Right atrium auricular region (tissue), 2 donors: ENCODE measurements around the gene TAF1D. TPM values are rescaled to one million over a fixed set of nuclear protein-coding genes. Genes with fewer than 3 reads are reported as not detected.

Experiments
- DNase-seq: peaks from one replicate; pipeline ENCODE4 v3.0.0-alpha.2; 2019; ENCODE audit warnings: low spot score
- H3K27ac ChIP-seq, 2 donors: fragments of 200-600 bp; sonication (generic); 1 replicate in 1 of 2; 2 replicates in 1 of 2; pipeline ENCODE4 v1.5.1; 2016 to 2019
- H3K27me3 ChIP-seq, 2 donors: fragments of 200-600 bp; sonication (generic); one replicate each; pipeline versions ENCODE4 v1.5.1 to v1.6.0; 2017 to 2019
- H3K36me3 ChIP-seq: fragments of 200-600 bp; sonication (generic); one replicate; pipeline ENCODE4 v1.5.1; 2016
- H3K4me1 ChIP-seq, 2 donors: fragments of 200-600 bp; sonication (generic); one replicate each; pipeline versions ENCODE4 v1.5.1 to v1.6.0; 2017 to 2019
- H3K4me3 ChIP-seq, 2 donors: fragments of 200-600 bp; sonication (generic); 1 replicate in 1 of 2; 2 replicates in 1 of 2; pipeline ENCODE4 v1.5.1; 2017 to 2019; ENCODE audit warnings: mild to moderate bottlenecking in 1 of 2, moderate library complexity in 1 of 2
- H3K9me3 ChIP-seq, 2 donors: fragments of 200-600 bp; sonication (generic); one replicate each; pipeline ENCODE4 v1.5.1; 2019
- total RNA-seq, 2 donors: library from RNA; depleted of rRNA; stranded (reverse); fragments of >200 nt; gene quantifications; one replicate each; pipeline ENCODE4 v1.1.0, GENCODE V29; 2016
- TF ChIP-seq, protein P1 (sequence below), 2 donors: fragments of 200-600 bp; sonication (generic); IDR thresholded peaks; one replicate each; pipeline ENCODE4 v1.5.1; 2019; ENCODE audit warnings: antibody characterized with exemption in 2 of 2

TAF1D gene
- total RNA-seq, 2 donors from 2014 or later, result 33.0 to 36.0 TPM

DNA sequence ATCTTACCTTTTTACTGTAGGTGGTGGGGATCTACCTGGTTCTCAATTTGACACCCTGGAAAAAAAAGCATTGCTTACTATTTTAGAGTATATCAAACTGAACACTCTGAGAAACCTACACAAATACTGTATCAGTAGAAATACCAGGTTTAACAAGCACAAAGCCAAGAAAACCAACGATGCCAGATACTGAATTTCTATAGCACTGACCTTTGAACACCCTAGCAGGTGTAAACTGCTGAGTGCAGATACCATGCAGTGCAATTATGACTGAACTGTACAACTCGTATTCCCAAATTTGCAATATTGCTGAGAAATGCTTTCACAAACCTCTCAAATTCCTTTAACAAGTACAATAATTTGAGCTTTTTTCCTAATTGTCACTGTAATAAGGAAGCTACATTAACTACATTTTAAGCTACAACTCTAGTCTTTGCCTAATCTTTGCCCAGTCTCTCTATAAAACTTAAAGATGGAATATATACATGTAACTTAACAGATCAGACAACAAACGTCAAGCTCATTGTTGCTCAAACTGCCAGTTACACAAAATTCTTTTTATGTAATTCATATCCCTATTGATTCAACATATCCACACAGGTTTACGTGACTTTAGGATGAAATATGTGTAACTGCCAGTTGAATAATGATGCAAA lies 8.9 kb downstream of the TAF1D start:
- Histone ChIP-seq H3K9me3 (no peaks in the 10 kb centered on the region), H3K4me3 (no peak overlapping the region), H3K27ac (no peak overlapping the region), H3K27me3 (no peaks in the 10 kb centered on the region), H3K4me1 (peaks cover 0 to 9% of the 10 kb centered on the region in 2 donors), H3K36me3 (peaks cover 99% of the 10 kb centered on the region)
- TF ChIP-seq, protein P1, sequence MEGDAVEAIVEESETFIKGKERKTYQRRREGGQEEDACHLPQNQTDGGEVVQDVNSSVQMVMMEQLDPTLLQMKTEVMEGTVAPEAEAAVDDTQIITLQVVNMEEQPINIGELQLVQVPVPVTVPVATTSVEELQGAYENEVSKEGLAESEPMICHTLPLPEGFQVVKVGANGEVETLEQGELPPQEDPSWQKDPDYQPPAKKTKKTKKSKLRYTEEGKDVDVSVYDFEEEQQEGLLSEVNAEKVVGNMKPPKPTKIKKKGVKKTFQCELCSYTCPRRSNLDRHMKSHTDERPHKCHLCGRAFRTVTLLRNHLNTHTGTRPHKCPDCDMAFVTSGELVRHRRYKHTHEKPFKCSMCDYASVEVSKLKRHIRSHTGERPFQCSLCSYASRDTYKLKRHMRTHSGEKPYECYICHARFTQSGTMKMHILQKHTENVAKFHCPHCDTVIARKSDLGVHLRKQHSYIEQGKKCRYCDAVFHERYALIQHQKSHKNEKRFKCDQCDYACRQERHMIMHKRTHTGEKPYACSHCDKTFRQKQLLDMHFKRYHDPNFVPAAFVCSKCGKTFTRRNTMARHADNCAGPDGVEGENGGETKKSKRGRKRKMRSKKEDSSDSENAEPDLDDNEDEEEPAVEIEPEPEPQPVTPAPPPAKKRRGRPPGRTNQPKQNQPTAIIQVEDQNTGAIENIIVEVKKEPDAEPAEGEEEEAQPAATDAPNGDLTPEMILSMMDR (IDR thresholded peaks at IDR 0.05), result no peak
- DNase-seq, result no peak

DNA sequence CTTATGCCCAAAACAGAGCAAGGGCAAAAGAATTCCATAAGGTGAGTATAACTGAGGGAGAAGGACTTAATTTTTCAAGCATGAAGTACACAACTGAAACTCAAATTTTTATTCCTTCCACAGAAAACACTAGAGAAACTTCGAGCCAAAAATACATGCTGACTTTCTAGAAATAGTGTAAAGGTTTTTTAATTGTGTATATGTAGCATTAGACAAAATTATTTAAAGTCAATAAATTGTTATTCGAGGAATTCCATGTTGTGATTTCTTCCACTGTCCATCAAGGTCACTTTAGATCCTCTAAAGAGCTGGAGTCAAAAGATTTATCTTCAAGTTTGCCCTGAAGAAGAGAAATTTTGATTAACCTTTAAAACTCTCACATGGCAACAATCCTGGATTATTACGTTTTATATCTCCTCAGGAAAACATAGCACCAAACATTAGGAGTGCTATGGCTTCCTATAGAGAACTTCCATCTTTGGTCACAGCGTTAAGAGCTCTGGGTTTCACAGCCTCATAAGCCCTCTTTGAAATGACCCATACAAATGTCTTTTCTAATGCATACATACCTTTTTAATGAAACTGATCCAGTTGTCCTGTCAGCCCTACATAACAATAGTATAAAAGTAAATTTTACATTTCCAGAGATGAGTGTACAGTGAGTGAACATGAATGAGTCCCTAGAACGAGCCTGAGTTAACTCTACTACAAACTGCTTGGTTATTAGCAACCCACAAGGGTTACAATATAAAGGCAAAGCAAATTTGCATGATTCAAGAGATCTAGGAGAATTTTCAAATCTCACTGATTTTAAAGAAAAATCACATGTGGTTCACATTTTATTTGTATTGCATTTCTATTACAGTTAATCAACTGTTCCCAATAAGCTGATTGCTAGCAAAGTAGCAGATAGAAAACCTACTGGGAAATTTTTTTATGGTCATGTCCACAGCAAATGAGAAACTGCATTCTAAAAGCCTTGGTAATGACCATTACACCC lies 10.9 kb downstream of the TAF1D start:
- Histone ChIP-seq H3K36me3 (peaks cover 85% of the 10 kb centered on the region), H3K27me3 (no peaks in the 10 kb centered on the region), H3K9me3 (no peaks in the 10 kb centered on the region), H3K4me3 (no peak overlapping the region), H3K4me1 (peaks cover 0 to 4% of the 10 kb centered on the region in 2 donors), H3K27ac (no peak overlapping the region)
- no peak for DNase-seq
- TF ChIP-seq, protein P1 (IDR thresholded peaks at IDR 0.05), result no peak

DNA sequence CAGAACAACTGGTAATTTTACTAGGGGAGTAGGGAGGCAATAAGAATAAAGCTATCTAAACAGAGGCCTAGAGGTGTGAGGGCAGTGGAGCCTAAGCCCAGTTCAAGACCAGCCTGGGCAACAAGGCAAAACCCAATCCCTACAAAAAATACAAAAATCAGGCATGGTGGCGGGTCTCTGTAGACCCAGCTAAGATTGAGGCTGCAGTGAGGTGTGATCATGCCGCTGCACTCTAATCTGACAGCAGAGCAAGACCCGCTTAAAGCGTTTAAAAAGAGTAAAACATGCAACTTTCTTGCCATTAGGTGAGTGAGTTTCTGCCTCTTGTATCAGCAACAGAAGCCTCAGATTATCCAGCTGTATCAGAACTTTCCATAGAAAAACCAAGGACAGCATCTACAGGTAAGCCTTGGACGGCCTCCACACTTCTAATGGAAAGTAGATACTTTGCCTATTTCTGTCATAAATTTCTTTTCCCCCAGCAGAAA lies 12.1 kb downstream of the TAF1D start:
- H3K27me3 ChIP-seq, result no peaks in the 10 kb centered on the region
- no peaks in the 10 kb centered on the region for H3K9me3 ChIP-seq
- no peak overlapping the region for H3K27ac ChIP-seq
- no peak for DNase-seq
- TF ChIP-seq, protein P1 (IDR thresholded peaks at IDR 0.05), result no peak
- H3K36me3 ChIP-seq, result peaks cover 73% of the 10 kb centered on the region
- no peaks in the 10 kb centered on the region for H3K4me1 ChIP-seq
- no peak overlapping the region for H3K4me3 ChIP-seq

DNA sequence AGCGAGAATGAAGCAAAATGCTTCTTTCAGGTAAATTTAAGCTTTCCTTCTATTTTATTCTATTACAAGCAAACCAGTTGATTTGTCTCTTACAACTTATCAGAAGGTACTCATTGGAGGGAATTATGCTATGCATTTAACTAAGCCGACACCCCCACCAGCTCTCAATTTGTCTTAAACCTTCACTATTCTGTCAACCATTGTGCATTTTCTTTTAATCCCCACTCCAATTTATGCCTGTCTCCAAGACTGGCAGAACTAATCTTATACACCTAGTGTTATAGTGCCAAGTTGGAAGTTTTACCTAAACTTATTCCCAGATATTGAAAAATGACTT lies 12.5 kb downstream of the TAF1D start:
- H3K9me3 ChIP-seq, result no peaks in the 10 kb centered on the region
- H3K36me3 ChIP-seq, result peaks cover 70% of the 10 kb centered on the region
- H3K4me3 ChIP-seq, result no peak overlapping the region
- H3K4me1 ChIP-seq, result no peaks in the 10 kb centered on the region
- no peak for DNase-seq
- H3K27ac ChIP-seq, result no peak overlapping the region
- TF ChIP-seq, protein P1 (IDR thresholded peaks at IDR 0.05), result no peak
- H3K27me3 ChIP-seq, result no peaks in the 10 kb centered on the region

DNA sequence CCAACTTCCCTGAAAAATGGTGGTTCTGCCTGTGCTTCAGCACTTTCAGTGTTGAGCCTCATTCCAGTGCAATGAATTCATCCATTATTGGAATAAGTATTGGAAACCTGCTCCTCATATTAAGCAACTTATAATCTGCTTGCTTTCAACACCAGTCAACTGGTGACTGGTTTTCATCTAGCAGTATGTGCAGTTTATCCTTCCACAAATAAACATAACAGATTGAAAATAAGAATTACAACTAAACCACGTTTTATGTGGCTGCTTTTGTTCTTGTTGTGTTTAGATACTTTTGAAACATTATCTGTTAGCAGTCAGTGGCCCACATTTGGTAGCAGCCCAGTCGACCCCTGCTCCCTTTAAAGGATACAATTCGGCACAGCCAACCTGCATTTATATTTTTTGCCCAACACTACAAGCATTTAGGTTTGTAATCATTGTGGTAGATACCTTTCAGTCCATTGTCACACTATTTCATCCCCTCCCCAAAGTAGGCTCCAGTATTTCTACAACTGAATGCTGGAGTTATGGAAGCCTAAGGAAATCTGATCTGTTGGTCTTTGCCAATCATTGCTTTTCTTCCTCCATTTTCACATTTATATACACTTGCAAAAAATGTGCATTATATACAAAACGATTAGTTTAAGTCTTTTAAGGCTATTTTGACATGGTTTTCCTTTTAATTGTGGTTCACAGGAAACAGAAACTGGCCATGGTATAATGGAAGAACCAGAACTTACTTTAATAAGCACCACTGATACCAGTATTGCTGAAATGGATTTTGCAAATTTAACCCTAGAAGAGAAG lies 13.1 kb downstream of the TAF1D start:
- Histone ChIP-seq H3K27ac (no peak overlapping the region), H3K9me3 (no peaks in the 10 kb centered on the region), H3K36me3 (peaks cover 67% of the 10 kb centered on the region), H3K27me3 (no peaks in the 10 kb centered on the region), H3K4me1 (no peaks in the 10 kb centered on the region), H3K4me3 (no peak overlapping the region)
- no peak for DNase-seq
- TF ChIP-seq, protein P1 (IDR thresholded peaks at IDR 0.05), result no peak
